Gastroesophageal sphincter (tissue), 3 donors: ENCODE data around the gene EXOC6B.

ENCODE experiments used
- EP300 ChIP-seq: sonication (generic); formaldehyde crosslinking; IDR thresholded peaks from one replicate; pipeline ENCODE4 v1.6.1; 2017; ENCODE audit warnings: antibody characterized with exemption, mild to moderate bottlenecking
- POLR2A ChIP-seq, 2 donors: fragments of 450-650 bp; IDR thresholded peaks; one replicate each; pipeline ENCODE4 v1.6.1; 2017; ENCODE audit warnings: antibody characterized with exemption in 2 of 2, mild to moderate bottlenecking in 2 of 2, moderate library complexity in 1 of 2
- POLR2AphosphoS5 ChIP-seq: sonication (generic); formaldehyde crosslinking; IDR thresholded peaks from one replicate; pipeline ENCODE4 v1.6.1; 2017; ENCODE audit warnings: antibody characterized with exemption
- TF ChIP-seq, protein P1 (sequence below), 4 experiments: fragments of 200-600 bp in 2 of 4; fragments of 450-650 bp in 2 of 4; sonication (generic) in 1 of 4; IDR thresholded peaks; one replicate each; pipeline ENCODE4 v1.5.1; 2017 to 2019; ENCODE audit warnings: antibody characterized with exemption in 4 of 4, mild to moderate bottlenecking in 2 of 4, moderate library complexity in 2 of 4

DNA sequence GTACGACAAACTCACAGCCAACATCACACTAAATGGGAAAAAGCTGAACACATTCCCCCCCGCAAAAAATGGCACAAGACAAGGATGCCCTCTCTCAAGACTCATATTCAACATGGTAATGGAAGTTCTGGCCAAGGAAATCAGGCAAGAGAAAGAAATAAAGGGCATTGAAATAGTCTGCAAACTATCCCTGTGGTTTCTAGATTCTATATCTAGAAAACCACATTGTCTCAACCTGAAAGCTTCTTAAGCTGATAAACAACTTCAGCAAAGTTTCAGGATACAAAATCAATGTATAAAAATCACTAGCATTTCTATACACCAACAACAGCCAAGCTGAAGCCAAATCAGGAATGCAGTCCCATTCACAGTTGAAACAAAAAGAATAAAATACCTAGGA, 383.6 kb downstream of the EXOC6B start:
- TF ChIP-seq POLR2A (IDR thresholded peaks at IDR 0.05) (no peak), POLR2AphosphoS5 (no peak), EP300 (no peak)
- TF ChIP-seq, protein P1, sequence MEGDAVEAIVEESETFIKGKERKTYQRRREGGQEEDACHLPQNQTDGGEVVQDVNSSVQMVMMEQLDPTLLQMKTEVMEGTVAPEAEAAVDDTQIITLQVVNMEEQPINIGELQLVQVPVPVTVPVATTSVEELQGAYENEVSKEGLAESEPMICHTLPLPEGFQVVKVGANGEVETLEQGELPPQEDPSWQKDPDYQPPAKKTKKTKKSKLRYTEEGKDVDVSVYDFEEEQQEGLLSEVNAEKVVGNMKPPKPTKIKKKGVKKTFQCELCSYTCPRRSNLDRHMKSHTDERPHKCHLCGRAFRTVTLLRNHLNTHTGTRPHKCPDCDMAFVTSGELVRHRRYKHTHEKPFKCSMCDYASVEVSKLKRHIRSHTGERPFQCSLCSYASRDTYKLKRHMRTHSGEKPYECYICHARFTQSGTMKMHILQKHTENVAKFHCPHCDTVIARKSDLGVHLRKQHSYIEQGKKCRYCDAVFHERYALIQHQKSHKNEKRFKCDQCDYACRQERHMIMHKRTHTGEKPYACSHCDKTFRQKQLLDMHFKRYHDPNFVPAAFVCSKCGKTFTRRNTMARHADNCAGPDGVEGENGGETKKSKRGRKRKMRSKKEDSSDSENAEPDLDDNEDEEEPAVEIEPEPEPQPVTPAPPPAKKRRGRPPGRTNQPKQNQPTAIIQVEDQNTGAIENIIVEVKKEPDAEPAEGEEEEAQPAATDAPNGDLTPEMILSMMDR (IDR thresholded peaks at IDR 0.05) = no peak
